H9 (cell line): ENCODE measurements around the gene SOX8. TPM values are rescaled to one million over a fixed set of nuclear protein-coding genes. Genes with fewer than 3 reads are reported as not detected.
"Not testable (repeated sequence)": the region's sequence is repeated elsewhere in the genome, so short reads cannot be mapped to it uniquely, and the experiment has no call there.

ENCODE experiments used
- DNase-seq: peaks from one replicate; pipeline ENCODE4 v3.0.0-alpha.2; 2017
- H2AFZ ChIP-seq: one replicate; pipeline ENCODE4 v1.6.1; 2013; ENCODE audit warnings: mild to moderate bottlenecking, low read length, control low read depth, moderate library complexity
- H2AK5ac ChIP-seq: 2 replicates; pipeline ENCODE4 v1.6.1; 2013; ENCODE audit warnings: low read length, control low read depth, mixed read lengths; ENCODE audit not compliant: insufficient read length
- H2BK120ac ChIP-seq: one replicate; pipeline ENCODE4 v1.6.1; 2013; ENCODE audit warnings: low read depth, mild to moderate bottlenecking, low read length, control low read depth, inconsistent platforms; ENCODE audit not compliant: poor library complexity, severe bottlenecking
- H2BK12ac ChIP-seq: 2 replicates; pipeline ENCODE4 v1.6.1; 2013; ENCODE audit warnings: low read length, control low read depth, mixed read lengths, low read depth; ENCODE audit not compliant: insufficient read length
- H2BK15ac ChIP-seq: 2 replicates; pipeline ENCODE4 v1.6.1; 2013; ENCODE audit warnings: low read depth, low read length, control low read depth
- H2BK20ac ChIP-seq: one replicate; pipeline ENCODE4 v1.6.1; 2013; ENCODE audit warnings: low read depth, mild to moderate bottlenecking, low read length, control low read depth, inconsistent platforms; ENCODE audit not compliant: poor library complexity, severe bottlenecking
- H2BK5ac ChIP-seq: 2 replicates; pipeline ENCODE4 v1.6.1; 2013; ENCODE audit warnings: low read length, control low read depth, mixed read lengths; ENCODE audit not compliant: insufficient read length
- H3K14ac ChIP-seq: 2 replicates; pipeline ENCODE4 v1.6.1; 2013; ENCODE audit warnings: low read length, control low read depth; ENCODE audit not compliant: insufficient read depth
- H3K18ac ChIP-seq: 2 replicates; pipeline ENCODE4 v1.6.1; 2013; ENCODE audit warnings: low read depth, mild to moderate bottlenecking, mixed read lengths, low read length, control low read depth; ENCODE audit not compliant: insufficient read length
- H3K23ac ChIP-seq: 2 replicates; pipeline ENCODE4 v1.6.1; 2013; ENCODE audit warnings: low read length, control low read depth, mixed read lengths, low read depth; ENCODE audit not compliant: insufficient read length
- H3K23me2 ChIP-seq: 2 replicates; pipeline ENCODE4 v1.6.1; 2013; ENCODE audit warnings: low read depth, mild to moderate bottlenecking, mixed read lengths, low read length, control low read depth; ENCODE audit not compliant: insufficient read length, poor library complexity, severe bottlenecking
- H3K27ac ChIP-seq: 2 replicates; pipeline ENCODE4 v1.5.1; 2013; ENCODE audit warnings: low read length, control low read depth, mixed read lengths, low read depth; ENCODE audit not compliant: insufficient read length
- H3K27me3 ChIP-seq: 2 replicates; pipeline ENCODE4 v1.6.1; 2013; ENCODE audit warnings: low read length, control low read depth, inconsistent platforms; ENCODE audit not compliant: insufficient read depth
- H3K4ac ChIP-seq: 2 replicates; pipeline ENCODE4 v1.6.1; 2013; ENCODE audit warnings: low read depth, mild to moderate bottlenecking, control low read depth, inconsistent platforms, low read length, moderate library complexity
- H3K4me1 ChIP-seq: 2 replicates; pipeline ENCODE4 v1.6.1; 2013; ENCODE audit warnings: low read length, control low read depth, inconsistent platforms; ENCODE audit not compliant: insufficient read depth
- H3K4me2 ChIP-seq: 2 replicates; pipeline ENCODE4 v1.6.1; 2013; ENCODE audit warnings: low read length, control low read depth, mixed read lengths; ENCODE audit not compliant: insufficient read length, insufficient read depth
- H3K56ac ChIP-seq: 2 replicates; pipeline ENCODE4 v1.6.1; 2013; ENCODE audit warnings: low read depth, mild to moderate bottlenecking, mixed read lengths, low read length, control low read depth; ENCODE audit not compliant: insufficient read length
- H3K79me1 ChIP-seq: 2 replicates; pipeline ENCODE4 v1.6.1; 2013; ENCODE audit warnings: low read depth, mild to moderate bottlenecking, moderate library complexity, low read length, control low read depth, inconsistent platforms; ENCODE audit not compliant: insufficient read depth, poor library complexity, severe bottlenecking
- H3K79me2 ChIP-seq: 2 replicates; pipeline ENCODE4 v1.6.1; 2013; ENCODE audit warnings: low read length, control low read depth, inconsistent platforms; ENCODE audit not compliant: insufficient read depth
- H3K9ac ChIP-seq: 2 replicates; pipeline ENCODE4 v1.6.1; 2013; ENCODE audit warnings: low read length, control low read depth, mixed read lengths; ENCODE audit not compliant: insufficient read length; ENCODE audit errors: extremely low read depth
- H3K9me3 ChIP-seq: one replicate; pipeline ENCODE4 v1.6.1; 2013; ENCODE audit warnings: low read depth, low read length, inconsistent platforms; ENCODE audit not compliant: control insufficient read depth
- H3T11ph ChIP-seq: one replicate; pipeline ENCODE4 v1.6.1; 2013; ENCODE audit warnings: mild to moderate bottlenecking, low read length, control low read depth, inconsistent platforms
- H4K20me1 ChIP-seq: one replicate; pipeline ENCODE4 v1.6.1; 2013; ENCODE audit not compliant: control insufficient read depth, insufficient read length, insufficient read depth
- H4K5ac ChIP-seq: 2 replicates; pipeline ENCODE4 v1.6.1; 2013; ENCODE audit warnings: low read depth, mild to moderate bottlenecking, mixed read lengths, low read length, control low read depth; ENCODE audit not compliant: insufficient read length
- H4K8ac ChIP-seq: replicated peaks from 2 replicates; pipeline ENCODE4 v1.6.1; 2013; ENCODE audit warnings: low read length, control low read depth, mixed read lengths, low read depth; ENCODE audit not compliant: insufficient read length
- H4K91ac ChIP-seq: 2 replicates; pipeline ENCODE4 v1.6.1; 2013; ENCODE audit warnings: low read depth, mild to moderate bottlenecking, moderate library complexity, mixed read lengths, low read length, control low read depth; ENCODE audit not compliant: insufficient read length
- H3K27ac Mint-ChIP-seq, 3 experiments: 2 replicates in 2 of 3; 3 replicates in 1 of 3; pipeline ENCODE4 v1.8.0; 2020 to 2021; ENCODE audit warnings: mixed read lengths in 3 of 3, mild to moderate bottlenecking in 1 of 3, moderate library complexity in 1 of 3
- H3K27me3 Mint-ChIP-seq: 2 replicates; pipeline ENCODE4 v1.8.0; 2021; ENCODE audit warnings: low read depth, mild to moderate bottlenecking, moderate library complexity, mixed read lengths
- H3K36me3 Mint-ChIP-seq, 3 experiments: 2 replicates in 2 of 3; 3 replicates in 1 of 3; pipeline ENCODE4 v1.8.0; 2020 to 2021; ENCODE audit warnings: low read depth in 3 of 3, mixed read lengths in 3 of 3; ENCODE audit not compliant: insufficient read depth in 1 of 3
- H3K4me1 Mint-ChIP-seq, 2 experiments: 2 replicates each; pipeline ENCODE4 v1.8.0; 2020; ENCODE audit warnings: mixed read lengths in 2 of 2
- H3K4me3 Mint-ChIP-seq, 2 experiments: 2 replicates in 1 of 2; 3 replicates in 1 of 2; pipeline ENCODE4 v1.8.0; 2020 to 2021; ENCODE audit warnings: mild to moderate bottlenecking in 2 of 2, mixed read lengths in 2 of 2, moderate library complexity in 1 of 2
- H3K9me3 Mint-ChIP-seq, 2 experiments: 2 replicates in 1 of 2; 3 replicates in 1 of 2; pipeline ENCODE4 v1.8.0; 2020; ENCODE audit warnings: mild to moderate bottlenecking in 2 of 2, mixed read lengths in 2 of 2, moderate library complexity in 1 of 2
- WGBS: extraction: QIAGEN DNeasy Blood & Tissue Kit; methylation state at CpG from one replicate; pipeline ENCODE4 v1.1.7; 2013; ENCODE audit warnings: missing lambda C conversion rate, low lambda C conversion rate, mixed read lengths; ENCODE audit not compliant: insufficient read length; ENCODE audit errors: extremely low coverage; 5-methylcytosine and 5-hydroxymethylcytosine counted together
- total RNA-seq: library from RNA; stranded (reverse); gene quantifications from 2 replicates; pipeline ENCODE4 v1.2.1, GENCODE V29; 2021

SOX8 gene
- total RNA-seq, 1 experiment from 2014 or later: 8.9 TPM

- not testable (repeated sequence) for H3K4ac ChIP-seq, H4K91ac ChIP-seq, H2BK15ac ChIP-seq, H3K79me1 ChIP-seq, H4K5ac ChIP-seq, H4K8ac ChIP-seq, H2BK20ac ChIP-seq, H3K27ac Mint-ChIP-seq, H4K20me1 ChIP-seq, H3K27me3 ChIP-seq, H3K4me3 Mint-ChIP-seq, H3K56ac ChIP-seq, H3K4me1 Mint-ChIP-seq, H3K23ac ChIP-seq, H3K9ac ChIP-seq, H2AK5ac ChIP-seq, H2BK120ac ChIP-seq, H3K27ac ChIP-seq, H3K27me3 Mint-ChIP-seq, H3K23me2 ChIP-seq, H3K4me1 ChIP-seq, H2AFZ ChIP-seq, H3K79me2 ChIP-seq, H2BK5ac ChIP-seq, H3K9me3 ChIP-seq, H3K9me3 Mint-ChIP-seq, DNase-seq, H3T11ph ChIP-seq, H2BK12ac ChIP-seq, H3K4me2 ChIP-seq, H3K14ac ChIP-seq, H3K18ac ChIP-seq, H3K36me3 Mint-ChIP-seq
- no CpG with 5 or more reads among the region's 18 CpGs for WGBS
Observed at GRCh38 chr16:948767-949166, 32.8 kb upstream of the SOX8 start.

GRCh38 chr16:950733-951573 lies 30.6 kb upstream of the SOX8 start:
- H3K27me3 Mint-ChIP-seq, H3K18ac ChIP-seq, H3K9me3 Mint-ChIP-seq, H4K5ac ChIP-seq, H3K56ac ChIP-seq, H3K79me1 ChIP-seq, H3K23ac ChIP-seq, H3K4me3 Mint-ChIP-seq, H2BK12ac ChIP-seq, H2BK15ac ChIP-seq, H3K36me3 Mint-ChIP-seq, H2BK5ac ChIP-seq, H2BK120ac ChIP-seq, H3K27me3 ChIP-seq, H3K4me1 Mint-ChIP-seq, H3K23me2 ChIP-seq, H4K20me1 ChIP-seq, H3K27ac ChIP-seq, H2AFZ ChIP-seq, H3K4ac ChIP-seq, H2BK20ac ChIP-seq, H3K14ac ChIP-seq, H3K4me2 ChIP-seq, H2AK5ac ChIP-seq, H4K8ac ChIP-seq, H3K4me1 ChIP-seq, DNase-seq, H3K79me2 ChIP-seq, H3T11ph ChIP-seq, H4K91ac ChIP-seq, H3K9ac ChIP-seq, H3K9me3 ChIP-seq: not testable (repeated sequence)
- peak overlapping the region in 2 of 3 experiments; percentile 65 to 83; a peak in 4 of 7 replicates for H3K27ac Mint-ChIP-seq
- no CpG with 5 or more reads among the region's 27 CpGs for WGBS
